H1 (cell line): ENCODE measurements around the gene WDSUB1. TPM values are rescaled to one million over a fixed set of nuclear protein-coding genes. Genes with fewer than 3 reads are reported as not detected.

Experiments used
- CTCF ChIA-PET: fragments of 300-600 bp; sonication (Branson Sonifier 250); formaldehyde crosslinking; loops from one replicate; lab custom pipeline; 2021; ENCODE audit not compliant: partially characterized antibody; lab: Charles Lee
- POLR2A ChIA-PET: fragments of 300-600 bp; sonication (Branson Sonifier 250); formaldehyde crosslinking; loops from one replicate; lab custom pipeline; 2021; ENCODE audit warnings: inconsistent platforms; ENCODE audit not compliant: partially characterized antibody; lab: Charles Lee
- DNase-seq, 2 experiments: peaks; one replicate each; pipeline versions ENCODE4 v3.0.0 to v3.0.0-alpha.2; 2010 to 2022; ENCODE audit warnings: low spot score in 2 of 2, low read depth in 1 of 2, mixed read lengths in 1 of 2
- FAIRE-seq: peaks from 2 replicates; lab custom pipeline; 2011; peaks lifted over from hg19 to GRCh38; lab: Jason Lieb, UNC
- H2AFZ ChIP-seq: 2 replicates; pipeline ENCODE4 v1.8.1; 2012; ENCODE audit warnings: low read length, inconsistent platforms
- H2AK5ac ChIP-seq: 2 replicates; pipeline ENCODE4 v1.6.1; 2013; ENCODE audit warnings: low read depth, low read length
- H2BK120ac ChIP-seq: replicated peaks from 2 replicates; pipeline ENCODE3; 2013; ENCODE audit warnings: low read depth, low read length, inconsistent platforms
- H2BK12ac ChIP-seq: 2 replicates; pipeline ENCODE4 v1.6.1; 2013; ENCODE audit warnings: low read depth, low read length
- H2BK15ac ChIP-seq: 2 replicates; pipeline ENCODE4 v1.6.1; 2013; ENCODE audit warnings: low read length
- H2BK20ac ChIP-seq: 2 replicates; pipeline ENCODE4 v1.6.1; 2013; ENCODE audit warnings: low read length
- H2BK5ac ChIP-seq: 2 replicates; pipeline ENCODE4 v1.6.1; 2013; ENCODE audit warnings: low read depth, low read length
- H3K14ac ChIP-seq: 2 replicates; pipeline ENCODE4 v1.6.1; 2013; ENCODE audit warnings: inconsistent platforms; ENCODE audit not compliant: insufficient read length
- H3K18ac ChIP-seq: 2 replicates; pipeline ENCODE4 v1.6.1; 2013; ENCODE audit warnings: low read length; ENCODE audit errors: extremely low read depth
- H3K23ac ChIP-seq: 2 replicates; pipeline ENCODE4 v1.6.1; 2013; ENCODE audit warnings: inconsistent platforms; ENCODE audit not compliant: insufficient read length
- H3K23me2 ChIP-seq: 2 replicates; pipeline ENCODE4 v1.6.1; 2013; ENCODE audit warnings: low read depth, low read length
- H3K27ac ChIP-seq: 2 replicates; pipeline ENCODE4 v1.6.1; 2011; ENCODE audit warnings: low read depth, low read length, inconsistent platforms
- H3K27me3 ChIP-seq, 4 experiments: replicated peaks in 1 of 4; 1 replicate in 1 of 4; 2 replicates in 3 of 4; pipeline versions ENCODE4 v1.6.1 to v1.8.1; 2011 to 2013; ENCODE audit warnings: low read length in 3 of 4, mild to moderate bottlenecking in 3 of 4, inconsistent platforms in 2 of 4, mixed read lengths in 2 of 4, moderate library complexity in 1 of 4; ENCODE audit not compliant: control insufficient read depth in 3 of 4, insufficient read depth in 3 of 4; ENCODE audit errors: extremely low read depth in 1 of 4
- H3K36me3 ChIP-seq, 4 experiments: 2 replicates each; pipeline versions ENCODE4 v1.6.1 to v1.8.1; 2011 to 2013; ENCODE audit warnings: mild to moderate bottlenecking in 4 of 4, low read length in 3 of 4, moderate library complexity in 2 of 4, control low read depth in 1 of 4, inconsistent platforms in 1 of 4; ENCODE audit not compliant: insufficient read depth in 4 of 4, control insufficient read depth in 2 of 4
- H3K4ac ChIP-seq: replicated peaks from 2 replicates; pipeline ENCODE3; 2013; ENCODE audit warnings: low read length, low read depth, mixed read lengths, inconsistent platforms; ENCODE audit not compliant: insufficient read length
- H3K4me1 ChIP-seq, 4 experiments: replicated peaks in 1 of 4; 1 replicate in 1 of 4; 2 replicates in 3 of 4; pipeline versions ENCODE4 v1.6.1 to v1.8.1; 2011 to 2013; ENCODE audit warnings: low read length in 3 of 4, inconsistent platforms in 2 of 4, mixed read lengths in 1 of 4; ENCODE audit not compliant: insufficient read depth in 4 of 4, control insufficient read depth in 3 of 4
- H3K4me2 ChIP-seq, 2 experiments: 2 replicates each; pipeline versions ENCODE4 v1.6.1 to v1.8.1; 2011 to 2013; ENCODE audit warnings: low read depth in 2 of 2, low read length in 2 of 2, control low read depth in 1 of 2, inconsistent platforms in 1 of 2, mild to moderate bottlenecking in 1 of 2; ENCODE audit not compliant: insufficient read depth in 1 of 2
- H3K4me3 ChIP-seq, 4 experiments: fragments of 200-600, 300-600 bp in 1 of 4; sonication (generic), shearing (Covaris generic), sonication (Bioruptor Twin) in 1 of 4; 2 replicates each; pipeline versions ENCODE4 v1.5.1 to v1.8.1; 2011 to 2016; ENCODE audit warnings: low read length in 4 of 4, low read depth in 3 of 4, control low read depth in 2 of 4, inconsistent platforms in 2 of 4, mild to moderate bottlenecking in 2 of 4, mixed read lengths in 1 of 4, moderate library complexity in 1 of 4; ENCODE audit not compliant: insufficient read depth in 2 of 4; ENCODE audit errors: extremely low read depth in 1 of 4
- H3K56ac ChIP-seq: replicated peaks from 2 replicates; pipeline ENCODE3; 2013; ENCODE audit warnings: low read depth, mild to moderate bottlenecking, mixed read lengths, low read length, inconsistent platforms; ENCODE audit not compliant: insufficient read length
- H3K79me1 ChIP-seq: 2 replicates; pipeline ENCODE4 v1.6.1; 2013; ENCODE audit warnings: low read depth, low read length, control low read depth
- H3K79me2 ChIP-seq, 2 experiments: 2 replicates each; pipeline versions ENCODE4 v1.6.1 to v1.8.1; 2012 to 2013; ENCODE audit warnings: low read length in 2 of 2, mild to moderate bottlenecking in 2 of 2, inconsistent platforms in 1 of 2; ENCODE audit not compliant: insufficient read depth in 2 of 2, control insufficient read depth in 1 of 2
- H3K9ac ChIP-seq, 4 experiments: replicated peaks in 1 of 4; 1 replicate in 1 of 4; 2 replicates in 3 of 4; pipeline versions ENCODE4 v1.6.1 to v1.8.1; 2011 to 2013; ENCODE audit warnings: low read depth in 3 of 4, low read length in 3 of 4, control low read depth in 2 of 4, mild to moderate bottlenecking in 2 of 4, moderate library complexity in 2 of 4, inconsistent platforms in 1 of 4; ENCODE audit errors: extremely low read depth in 1 of 4
- H3K9me3 ChIP-seq, 2 experiments: 2 replicates each; pipeline versions ENCODE4 v1.6.1 to v1.8.1; 2012 to 2013; ENCODE audit warnings: mild to moderate bottlenecking in 2 of 2, moderate library complexity in 2 of 2, control low read depth in 1 of 2, inconsistent platforms in 1 of 2, low read depth in 1 of 2, low read length in 1 of 2, mixed read lengths in 1 of 2; ENCODE audit not compliant: insufficient read depth in 2 of 2
- H4K20me1 ChIP-seq, 2 experiments: replicated peaks in 1 of 2; 2 replicates each; pipeline versions ENCODE3 to v1.8.1; 2011 to 2013; ENCODE audit warnings: inconsistent platforms in 2 of 2, low read length in 2 of 2, mild to moderate bottlenecking in 1 of 2; ENCODE audit not compliant: insufficient read depth in 2 of 2, control insufficient read depth in 1 of 2
- H4K5ac ChIP-seq: 2 replicates; pipeline ENCODE4 v1.6.1; 2013; ENCODE audit warnings: low read length, low read depth, mixed read lengths, inconsistent platforms; ENCODE audit not compliant: insufficient read length
- H4K8ac ChIP-seq: 2 replicates; pipeline ENCODE4 v1.8.0; 2013; ENCODE audit warnings: mild to moderate bottlenecking, moderate library complexity, low read length, inconsistent platforms; ENCODE audit not compliant: insufficient read depth; ENCODE audit errors: extremely low read depth
- H4K91ac ChIP-seq: replicated peaks from 2 replicates; pipeline ENCODE3; 2013; ENCODE audit warnings: low read length, mixed read lengths, inconsistent platforms; ENCODE audit not compliant: insufficient read length
- ATF3 ChIP-seq: IDR thresholded peaks from 2 replicates; pipeline ENCODE4 v1.6.1; 2011; ENCODE audit warnings: low read depth, mild to moderate bottlenecking, low read length; ENCODE audit not compliant: insufficient read depth
- BCL11A ChIP-seq, 2 experiments: IDR thresholded peaks; one replicate each; pipeline ENCODE4 v1.6.1; 2011; ENCODE audit warnings: low read depth in 2 of 2, low read length in 2 of 2, mild to moderate bottlenecking in 2 of 2
- CEBPB ChIP-seq: IDR thresholded peaks from 2 replicates; pipeline ENCODE4 v1.6.1; 2012; ENCODE audit warnings: low read depth, low read length
- CTCF ChIP-seq, 3 experiments: IDR thresholded peaks; 1 replicate in 2 of 3; 2 replicates in 1 of 3; pipeline versions ENCODE4 v1.5.1 to v1.6.1; 2011; ENCODE audit warnings: low read length in 3 of 3, mild to moderate bottlenecking in 3 of 3, inconsistent platforms in 2 of 3, low read depth in 1 of 3, moderate library complexity in 1 of 3; ENCODE audit not compliant: insufficient read depth in 1 of 3; ENCODE audit errors: control extremely low read depth in 1 of 3
- NRF1 ChIP-seq: IDR thresholded peaks from 2 replicates; pipeline ENCODE4 v1.6.1; 2011; ENCODE audit warnings: mild to moderate bottlenecking, low read depth, low read length, improper control_type of control experiment
- POLR2A ChIP-seq, 2 experiments: IDR thresholded peaks; 1 replicate in 1 of 2; 2 replicates in 1 of 2; pipeline ENCODE4 v1.6.1; 2011; ENCODE audit warnings: low read depth in 2 of 2, low read length in 2 of 2, mild to moderate bottlenecking in 2 of 2; ENCODE audit errors: control extremely low read depth in 1 of 2
- POU5F1 ChIP-seq: IDR thresholded peaks from 2 replicates; pipeline ENCODE4 v1.6.1; 2011; ENCODE audit warnings: low read depth, mild to moderate bottlenecking, low read length, moderate library complexity
- RXRA ChIP-seq: IDR thresholded peaks from 2 replicates; pipeline ENCODE4 v1.6.1; 2011; ENCODE audit warnings: low read depth, mild to moderate bottlenecking, low read length, moderate library complexity; ENCODE audit not compliant: insufficient read depth
- SIN3A ChIP-seq, 2 experiments: IDR thresholded peaks in 1 of 2; conservative IDR thresholded peaks in 1 of 2; 2 replicates each; pipeline ENCODE4 v1.6.1; 2011 to 2012; ENCODE audit warnings: low read length in 2 of 2, improper control_type of control experiment in 1 of 2, low read depth in 1 of 2, mild to moderate bottlenecking in 1 of 2
- SP1 ChIP-seq: IDR thresholded peaks from 2 replicates; pipeline ENCODE4 v1.6.1; 2011; ENCODE audit warnings: low read depth, low read length
- SP4 ChIP-seq: IDR thresholded peaks from 2 replicates; pipeline ENCODE4 v1.6.1; 2012; ENCODE audit warnings: low read length, inconsistent platforms
- WGBS, 2 experiments: shearing (Covaris generic) in 1 of 2; methylation state at CpG; one replicate each; pipeline versions ENCODE4 v1.1.6 to v1.1.7; 2013 to 2015; ENCODE audit warnings: low lambda C conversion rate in 2 of 2, mixed read lengths in 2 of 2, inconsistent platforms in 1 of 2, low coverage in 1 of 2, missing lambda C conversion rate in 1 of 2; ENCODE audit not compliant: insufficient replicate concordance in 2 of 2, insufficient coverage in 1 of 2, insufficient read length in 1 of 2; ENCODE audit errors: extremely low coverage in 1 of 2, missing lambda C conversion rate in 1 of 2; 5-methylcytosine and 5-hydroxymethylcytosine counted together
- polyA plus RNA-seq, 7 experiments: library from polyadenylated mRNA; depleted of rRNA in 3 of 7; stranded (reverse) in 5 of 7; unstranded in 2 of 7; fragments of >200 nt in 5 of 7; fragments of 200-250 nt in 2 of 7; gene quantifications; 1 replicate in 5 of 7; 2 replicates in 1 of 7; 4 replicates in 1 of 7; pipeline versions ENCODE4 v1.2.1 to v1.2.3, GENCODE V29; 2011 to 2013; ENCODE audit warnings: missing spikeins in 2 of 7, mixed read lengths in 2 of 7
- total RNA-seq: library from RNA; stranded (reverse); fragmentation: NEBNext Ultra II Directional; extraction: Animal tissue kit (Norgen Biotek cat#: 25700); gene quantifications from 2 replicates; pipeline ENCODE4 v1.2.1, GENCODE V29; 2021

The WDSUB1 gene
- total and polyA plus RNA-seq, 2 of the 8 experiments (the other 6 are each of a cell fraction or from before 2014, with no cell fraction given), result 5.5 to 8.0 TPM

- ChIA-PET CTCF (interaction anchor here (0.6 to 1.1 kb wide), 3 partner anchors 25 to 185 kb away, joined by 3 read pairs; no protein-coding TSS in a partner anchor), POLR2A (interaction anchor here (0.6 to 0.8 kb wide), 2 partner anchors 8 to 15 kb away, joined by 3 to 4 read pairs; no protein-coding TSS in a partner anchor)
- TF ChIP-seq RXRA (no peak), SP4 (no peak), NRF1 (no peak), ATF3 (no peak), CEBPB (no peak), SIN3A (conservative IDR thresholded peaks at IDR 0.05 in 1 of 2, IDR thresholded peaks at IDR 0.05 in 1 of 2; ENCODE audit: low read depth in 1 of 2, low read length in 2 of 2) (no peak), POU5F1 (no peak), POLR2A (IDR thresholded peaks at IDR 0.05; ENCODE audit: control extremely low read depth in 1 of 2, low read depth in 2 of 2, low read length in 2 of 2) (no peak), SP1 (no peak), CTCF (IDR thresholded peaks at IDR 0.05; ENCODE audit: control extremely low read depth in 1 of 3, insufficient read depth in 1 of 3, low read depth in 1 of 3, low read length in 3 of 3) (no peak), BCL11A (IDR thresholded peaks at IDR 0.05; ENCODE audit: low read depth in 2 of 2, low read length in 2 of 2) (no peak)
These were observed 3.9 kb upstream of the WDSUB1 start for GRCh38 chr2:159290289-159290907.

More at GRCh38 chr2:159290289-159290907, 3.9 kb upstream of the WDSUB1 start:
- H3K23me2 ChIP-seq, result peaks cover 10% of the 10 kb centered on the region; the same call in 1 of the 2 replicates
- H3K4me1 ChIP-seq, result no peaks in the 10 kb centered on the region
- H3K18ac ChIP-seq, result no peak overlapping the region
- no peak overlapping the region for H4K91ac ChIP-seq
- H3K9ac ChIP-seq, result no peak overlapping the region
- no peak overlapping the region for H4K8ac ChIP-seq
- H3K4ac ChIP-seq, result no peak overlapping the region
- no peak overlapping the region for H3K27ac ChIP-seq
- no peak overlapping the region for H2BK12ac ChIP-seq
- H3K23ac ChIP-seq, result no peak overlapping the region
- FAIRE-seq (no peak), DNase-seq (no peak)
- H2AFZ ChIP-seq, result no peak overlapping the region
- H2BK120ac ChIP-seq, result no peak overlapping the region
- no peaks in the 10 kb centered on the region for H3K36me3 ChIP-seq
- no peak overlapping the region for H3K56ac ChIP-seq
- H4K20me1 ChIP-seq, result no peaks in the 10 kb centered on the region
- H3K4me2 ChIP-seq, result no peak overlapping the region
- no peaks in the 10 kb centered on the region for H3K79me2 ChIP-seq
- H2BK15ac ChIP-seq, result no peak overlapping the region
- H4K5ac ChIP-seq, result no peak overlapping the region
- no peak overlapping the region for H2AK5ac ChIP-seq
- no peaks in the 10 kb centered on the region for H3K27me3 ChIP-seq
- H3K4me3 ChIP-seq, result no peak overlapping the region
- H3K79me1 ChIP-seq, result no peaks in the 10 kb centered on the region; the same call in 1 of the 2 replicates
- H3K9me3 ChIP-seq, result no peaks in the 10 kb centered on the region
- no peak overlapping the region for H2BK5ac ChIP-seq
- no peak overlapping the region for H3K14ac ChIP-seq
- no peak overlapping the region for H2BK20ac ChIP-seq
- WGBS, 2 experiments, result 89% methylated on average over 7 of the region's 7 CpGs; no CpG with 5 or more reads in 1 of the 2 experiments
